Stimulated activated CD4-positive, alpha-beta T cell treated with anti-CD3 and anti-CD28 coated beads, TNF-alpha, amount 100 ng/mL, for 1 hour (primary cell): Measurements from ENCODE around the gene OCRL.
A peak's percentile ranks its signal among the peaks of the same experiment; 100 is the strongest.

Source experiments
- DNase-seq, 3 donors: peaks; one replicate each; pipeline ENCODE4 v3.0.0-alpha.2; 2020; ENCODE audit warnings: low read depth in 3 of 3, low spot score in 1 of 3

The OCRL gene

GRCh38 chrX:129585167-129585566, 45.1 kb downstream of the OCRL start:
- DNase-seq = no peak

- DNase-seq = no peak
Observed at GRCh38 chrX:129585691-129586090, 45.6 kb downstream of the OCRL start.

GRCh38 chrX:129586446-129586845, 46.4 kb downstream of the OCRL start:
- no peak for DNase-seq

- DNase-seq = no peak
Observed at GRCh38 chrX:129590596-129590995, 50.5 kb downstream of the OCRL start.

DNA sequence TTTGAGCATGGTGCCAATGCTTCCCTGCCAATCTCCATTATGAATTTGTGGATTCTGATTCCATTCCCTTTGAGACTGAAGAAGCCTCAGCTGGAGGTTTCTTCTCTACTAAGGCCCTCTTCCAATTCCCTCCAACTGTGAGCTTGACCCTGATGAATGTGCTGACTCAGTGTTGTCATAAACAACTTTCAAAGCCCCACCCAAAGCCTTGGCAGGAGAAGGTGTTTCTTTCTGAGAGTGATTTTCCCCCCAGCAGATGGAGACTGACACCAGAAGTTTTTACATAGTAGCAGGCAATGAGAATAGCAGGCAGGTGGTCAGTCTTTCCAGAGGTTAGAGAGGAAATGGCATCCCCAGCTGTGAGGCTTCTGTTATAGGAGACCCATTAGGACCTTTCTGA, 53.1 kb downstream of the OCRL start:
- DNase-seq = no peak

- no peak for DNase-seq
Observed at GRCh38 chrX:129594781-129595180, 54.7 kb downstream of the OCRL start.

DNA sequence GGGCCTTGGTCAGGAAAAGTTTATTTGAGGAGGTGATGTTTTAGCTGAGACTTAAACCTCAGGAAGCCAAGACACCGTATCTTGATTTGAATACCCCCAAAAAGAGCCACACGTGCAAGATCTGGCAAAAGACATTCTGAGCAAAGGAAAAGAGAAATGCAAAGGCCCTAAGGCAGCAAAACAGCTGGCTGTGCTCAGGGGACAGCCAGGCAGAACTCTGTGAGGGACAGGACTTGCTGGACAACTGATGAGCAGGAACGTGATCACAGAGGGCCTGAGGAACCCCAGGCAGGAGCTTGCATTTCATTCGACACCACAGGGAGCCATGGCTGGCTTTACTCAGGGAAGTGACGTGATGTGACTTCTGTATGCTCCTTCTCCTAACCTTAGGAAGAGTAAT, 56.0 kb downstream of the OCRL start:
- DNase-seq = no peak

- DNase-seq = no peak
Observed at GRCh38 chrX:129597905-129598304, 57.8 kb downstream of the OCRL start.

DNA sequence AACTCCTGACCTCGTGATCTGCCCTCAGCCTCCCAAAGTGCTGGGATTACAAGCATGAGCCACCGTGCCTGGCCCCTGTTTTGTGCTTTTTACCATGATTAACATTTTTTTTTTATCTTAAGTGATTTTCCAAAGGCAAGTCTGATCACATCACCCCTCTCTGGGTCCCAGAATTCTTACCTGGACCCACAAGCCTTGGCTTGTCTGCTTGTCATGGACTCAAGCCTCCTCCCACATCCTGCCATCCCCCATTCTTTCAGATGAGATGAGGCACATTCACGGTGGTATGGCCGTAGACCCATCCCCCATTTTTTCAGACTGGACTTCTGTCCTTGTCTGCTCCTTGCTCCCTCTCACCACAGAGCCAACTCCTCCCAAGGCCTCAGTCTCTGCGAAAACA, 59.4 kb downstream of the OCRL start:
- no peak for DNase-seq

DNA sequence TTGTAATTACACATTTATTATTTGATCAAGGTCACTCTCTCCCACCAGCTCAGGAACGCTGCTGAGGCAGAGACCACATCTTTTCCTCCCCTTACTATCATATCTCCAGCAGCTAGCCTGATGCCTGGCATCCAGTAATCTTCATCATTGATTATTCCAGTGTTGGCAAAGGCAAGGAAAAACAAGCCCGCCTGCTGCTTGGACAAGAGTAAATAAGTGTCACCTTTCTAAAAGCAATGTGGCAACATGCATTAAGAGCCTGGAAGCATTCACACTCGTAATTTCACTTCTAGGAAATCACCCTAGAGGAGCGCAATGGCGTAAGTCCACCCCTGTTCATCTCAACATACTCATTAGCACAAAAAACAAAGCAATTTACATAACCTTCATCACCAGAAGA, 59.9 kb downstream of the OCRL start:
- DNase-seq = no peak

DNA sequence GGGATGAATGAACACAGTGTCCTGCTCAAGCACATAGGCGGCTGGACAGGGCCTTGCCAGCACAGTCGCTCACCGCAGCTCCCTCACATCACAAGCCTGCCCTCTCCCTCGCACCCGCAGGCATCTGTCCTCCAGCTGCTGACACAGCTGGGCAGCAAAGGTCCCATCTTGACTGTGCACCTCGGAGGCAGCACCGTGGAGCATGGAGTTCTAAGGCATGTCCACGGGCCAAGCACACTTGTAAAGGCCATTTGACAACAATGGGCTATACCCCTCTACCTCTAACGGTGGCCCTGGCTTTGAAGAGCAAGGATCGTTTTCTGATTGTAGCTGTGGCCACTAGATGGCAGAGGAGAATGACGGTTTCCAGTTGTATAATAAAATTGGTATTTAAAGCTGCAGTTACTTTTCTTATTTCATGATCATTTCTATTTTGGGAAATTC, 60.9 kb downstream of the OCRL start:
- DNase-seq = no peak

DNA sequence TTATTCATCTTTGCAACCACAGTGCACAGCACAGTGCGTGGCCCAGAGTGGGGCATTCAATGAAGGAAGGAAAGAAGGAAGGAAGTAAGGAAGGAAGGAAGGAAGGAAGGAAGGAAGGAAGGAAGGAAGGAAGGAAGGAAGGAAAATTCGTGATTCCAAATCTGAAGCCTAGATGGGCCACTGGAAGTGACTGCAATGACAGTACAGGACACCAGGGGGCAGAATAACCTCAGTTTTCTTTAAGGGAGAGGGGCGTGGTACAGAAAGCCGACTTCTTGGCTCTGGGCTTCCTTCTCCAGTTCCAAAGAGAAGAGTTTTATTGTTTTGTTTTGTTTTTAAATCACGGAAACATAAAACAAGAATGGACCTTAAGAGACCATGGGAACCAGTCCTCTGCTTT, 66.9 kb downstream of the OCRL start:
- peak in 2 of 3 donors; percentile 25 to 44 for DNase-seq

DNA sequence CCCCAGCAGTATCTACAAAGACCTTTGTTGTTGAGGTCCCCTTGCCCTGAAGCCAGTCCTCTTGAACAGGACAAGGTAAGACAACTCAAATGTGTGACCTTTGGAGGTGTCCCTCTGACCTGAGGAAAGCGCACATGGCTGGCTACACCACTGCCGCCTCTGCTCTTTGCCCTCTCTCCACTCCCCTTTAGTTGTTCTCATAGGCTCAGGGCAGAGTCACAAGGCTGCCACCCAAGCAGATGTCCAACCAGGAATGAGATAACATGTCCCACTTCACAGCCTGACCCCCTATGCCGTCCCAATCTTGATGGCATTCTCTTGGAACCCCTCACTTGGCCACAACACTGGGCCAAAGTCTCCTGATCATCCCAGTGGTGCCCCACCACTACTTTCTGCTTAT, 68.4 kb downstream of the OCRL start:
- no peak for DNase-seq

- no peak for DNase-seq
Observed at GRCh38 chrX:129609395-129609794, 69.3 kb downstream of the OCRL start.

- DNase-seq = no peak
Observed at GRCh38 chrX:129612396-129612795, 72.3 kb downstream of the OCRL start.

GRCh38 chrX:129613596-129613995, 73.5 kb downstream of the OCRL start:
- no peak for DNase-seq

DNA sequence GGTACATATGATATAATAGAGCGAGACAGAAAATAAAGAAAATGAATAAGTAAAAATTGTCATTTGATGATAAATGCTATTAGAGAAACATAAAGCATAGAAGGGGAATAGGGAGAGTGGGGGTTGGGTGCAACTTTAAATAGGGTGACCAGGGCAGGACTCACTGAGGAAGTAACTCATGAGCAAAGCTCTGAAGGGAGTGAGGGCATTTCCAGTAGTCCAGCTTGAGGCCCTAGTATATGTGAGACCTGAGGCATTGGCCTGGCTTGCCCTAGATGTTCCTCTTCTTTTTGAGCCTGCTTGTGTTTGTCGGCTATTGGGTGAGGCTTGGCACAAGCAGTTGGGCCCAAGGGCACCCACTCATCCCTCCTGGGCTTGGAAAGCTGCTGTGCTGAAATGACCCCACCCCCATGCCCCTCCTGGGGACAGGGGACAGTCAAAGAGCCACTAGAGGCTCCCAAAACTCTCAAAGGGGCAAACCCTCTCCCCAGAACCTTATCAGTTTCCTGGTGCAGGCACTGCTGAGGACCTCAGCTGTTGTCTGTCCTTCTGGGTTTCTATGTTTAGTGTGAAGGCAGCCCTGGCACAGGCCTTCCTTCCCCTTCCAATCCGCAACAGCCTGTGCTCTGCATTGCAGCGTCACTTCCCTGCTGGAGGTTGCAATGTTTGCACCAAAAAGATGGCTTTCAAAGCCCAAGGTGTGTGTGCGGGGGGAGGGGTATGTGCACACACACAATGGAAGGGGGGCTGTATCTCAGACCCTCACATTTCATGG, 74.6 kb downstream of the OCRL start:
- no peak for DNase-seq

DNA sequence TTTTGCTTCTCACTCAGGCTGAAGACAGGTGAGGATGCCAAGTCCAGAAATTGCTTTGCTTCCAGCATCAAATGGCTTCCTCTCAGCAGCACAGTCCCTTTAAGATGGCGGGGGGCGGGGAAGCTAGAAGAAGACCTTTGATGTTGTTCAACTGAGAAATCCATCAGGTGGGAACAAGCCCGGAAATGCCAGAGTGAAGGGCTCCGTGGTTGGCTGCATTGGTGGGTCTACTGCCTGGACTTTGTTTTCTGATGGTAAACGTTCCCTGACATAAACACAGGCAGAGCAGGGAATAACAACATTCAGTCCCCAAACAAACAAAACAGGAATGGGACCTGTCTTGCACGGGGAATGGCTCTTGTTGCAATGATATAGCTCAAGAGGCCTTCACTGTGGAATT, 77.4 kb downstream of the OCRL start:
- DNase-seq = no peak

DNA sequence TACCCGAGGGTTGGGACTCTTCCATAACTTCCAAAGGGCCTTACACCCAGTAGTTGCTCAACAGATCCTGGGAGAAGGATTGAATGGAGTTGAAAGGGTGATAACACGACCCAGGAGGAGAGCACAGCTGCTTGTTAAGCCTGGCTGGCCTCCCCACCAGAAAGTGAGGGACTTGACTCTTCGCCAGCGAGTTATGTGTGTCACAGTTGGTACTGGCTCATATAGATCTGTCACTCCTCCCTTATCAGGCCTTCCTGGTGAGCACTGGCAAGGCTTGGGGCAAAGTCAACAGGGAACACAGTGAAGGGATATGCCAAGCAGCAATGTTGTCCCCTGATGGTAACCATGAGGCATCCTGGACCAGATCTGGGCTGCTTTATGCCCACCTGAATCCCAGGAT, 78.9 kb downstream of the OCRL start:
- DNase-seq = no peak

DNA sequence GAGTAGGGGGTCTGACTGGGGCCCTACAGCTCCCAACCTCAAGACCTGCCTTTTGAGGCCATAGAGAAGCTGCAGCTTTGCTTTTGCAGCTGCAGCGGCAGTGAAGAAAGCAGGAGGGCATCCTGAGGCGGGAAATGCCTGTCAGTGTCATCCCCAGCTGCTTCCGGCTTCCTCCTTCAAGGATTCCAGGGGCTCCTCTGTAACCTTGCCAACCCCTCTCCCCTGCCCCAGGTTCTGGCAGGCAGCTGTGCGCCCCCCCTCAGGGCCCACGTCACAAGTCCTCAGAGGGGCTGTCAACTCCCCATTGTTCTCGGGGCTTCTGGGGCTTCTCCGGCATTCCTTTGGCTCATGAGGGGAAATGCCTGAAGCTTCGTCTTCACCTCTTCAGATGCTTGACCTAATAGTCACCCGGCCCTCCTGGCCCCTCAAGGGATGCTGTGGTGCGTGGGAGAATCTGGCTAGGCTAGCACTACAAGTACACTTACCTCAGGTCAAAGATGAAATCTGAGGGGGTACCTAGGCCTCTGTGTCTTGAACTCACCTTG, 82.8 kb downstream of the OCRL start:
- no peak for DNase-seq

- no peak for DNase-seq
Observed at GRCh38 chrX:129626026-129626425, 86.0 kb downstream of the OCRL start.

DNA sequence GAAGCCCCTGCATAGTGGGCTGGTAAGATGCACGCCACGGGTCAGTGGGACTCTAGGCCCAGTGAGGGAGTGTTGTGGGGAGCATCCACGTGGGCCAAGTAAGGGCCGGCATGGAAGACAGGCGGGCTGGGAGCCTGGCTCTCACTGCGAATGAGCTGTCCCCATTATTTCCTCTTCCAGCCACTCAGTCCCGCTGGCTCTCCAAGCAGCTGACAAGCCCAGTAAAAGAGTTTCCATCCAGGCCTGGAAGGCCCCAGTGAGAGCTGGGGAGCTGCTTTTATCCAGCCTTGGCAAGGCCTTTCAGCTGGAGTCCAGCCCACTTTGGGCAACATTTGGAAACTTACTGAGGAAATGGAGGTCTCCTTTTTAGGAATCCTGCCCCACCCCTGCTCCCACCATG, 89.8 kb downstream of the OCRL start:
- no peak for DNase-seq

GRCh38 chrX:129631849-129632248, 91.8 kb downstream of the OCRL start:
- no peak for DNase-seq
